Testis (tissue), 3 donors: ENCODE results near the gene ENTREP1. TPM values are rescaled to one million over a fixed set of nuclear protein-coding genes. Genes with fewer than 3 reads are reported as not detected.
A peak's percentile ranks its signal among the peaks of the same experiment; 100 is the strongest.
"Not testable (repeated sequence)": the region's sequence is repeated elsewhere in the genome, so short reads cannot be mapped to it uniquely, and the experiment has no call there.

Experiments used
- DNase-seq: peaks from one replicate; pipeline ENCODE4 v3.0.0-alpha.2; 2019
- H3K27ac ChIP-seq, 2 donors: fragments of 200-600 bp; sonication (generic); one replicate each; pipeline ENCODE4 v1.5.1; 2019
- H3K27me3 ChIP-seq: fragments of 200-600 bp; sonication (generic); one replicate; pipeline ENCODE4 v1.5.1; 2019
- H3K36me3 ChIP-seq: fragments of 200-600 bp; sonication (generic); one replicate; pipeline ENCODE4 v1.5.1; 2017; ENCODE audit warnings: low read depth; ENCODE audit errors: missing control alignments
- H3K4me1 ChIP-seq: fragments of 200-600 bp; sonication (generic); one replicate; pipeline ENCODE4 v1.5.1; 2019
- H3K4me3 ChIP-seq, 2 donors: fragments of 200-600 bp; sonication (generic); one replicate each; pipeline ENCODE4 v1.5.1; 2017 to 2019
- H3K9me3 ChIP-seq: fragments of 200-600 bp; sonication (generic); one replicate; pipeline ENCODE4 v1.5.1; 2017
- CTCF ChIP-seq, 3 experiments: fragments of 450-650 bp in 2 of 3; fragments of 200-600 bp in 1 of 3; sonication (generic) in 1 of 3; IDR thresholded peaks; one replicate each; pipeline ENCODE4 v1.5.1; 2016 to 2019; ENCODE audit warnings: antibody characterized with exemption in 3 of 3, mild to moderate bottlenecking in 2 of 3, moderate library complexity in 1 of 3
- POLR2A ChIP-seq: fragments of 450-650 bp; IDR thresholded peaks from one replicate; pipeline ENCODE4 v1.6.1; 2017; ENCODE audit warnings: antibody characterized with exemption, mild to moderate bottlenecking, moderate library complexity
- WGBS, 2 donors: methylation state at CpG; one replicate each; pipeline ENCODE4 v1.1.5; 2018; 5-methylcytosine and 5-hydroxymethylcytosine counted together
- intact Hi-C: fragments of 100-400 bp; cut with DNase I; formaldehyde crosslinking; loops from one replicate; pipeline ENCODE4 v1.15.1; 2023; ENCODE audit warnings: low total_unique reads
- polyA plus RNA-seq: library from polyadenylated mRNA; stranded (reverse); fragments of 350-450 nt; fragmentation: Illumina TruSeq; extraction: RNeasy Lipid Tissue Mini Kit (QIAGEN cat#74804); gene quantifications from one replicate; pipeline ENCODE4 v1.2.3, GENCODE V29; 2014; ENCODE audit warnings: low read depth, low replicate concordance; ENCODE audit not compliant: insufficient read depth
- total RNA-seq, 2 donors: library from RNA; depleted of rRNA; stranded (reverse); fragments of >200 nt; gene quantifications; one replicate each; pipeline ENCODE4 v1.2.3, GENCODE V29; 2016

Gene ENTREP1
- total and polyA plus RNA-seq, 3 donors from 2014 or later: 5.2 to 7.9 (median 5.9) TPM

GRCh38 chr9:69397384-69398214, 72.6 kb downstream of the ENTREP1 start:
- intact Hi-C loops: no loop called here
- H3K9me3 ChIP-seq: no peaks in the 10 kb centered on the region
- peaks cover 5% of the 10 kb centered on the region for H3K4me1 ChIP-seq
- DNase-seq: no peak
- H3K4me3 ChIP-seq: no peak overlapping the region
- TF ChIP-seq CTCF (IDR thresholded peaks at IDR 0.05): no peak
- TF ChIP-seq POLR2A: no peak
- WGBS, 2 donors: 54 to 72% methylated on average over 12 of the region's 12 CpGs
- no peaks in the 10 kb centered on the region for H3K27me3 ChIP-seq
- no peak overlapping the region for H3K27ac ChIP-seq
- H3K36me3 ChIP-seq: no peaks in the 10 kb centered on the region

- H3K27ac ChIP-seq: no peak overlapping the region
- no peak for TF ChIP-seq POLR2A
- no peak for TF ChIP-seq CTCF (IDR thresholded peaks at IDR 0.05)
- no peaks in the 10 kb centered on the region for H3K36me3 ChIP-seq
- no peaks in the 10 kb centered on the region for H3K9me3 ChIP-seq
- DNase-seq: no peak
- intact Hi-C loops: no loop called here
- H3K4me1 ChIP-seq: peaks cover 5% of the 10 kb centered on the region
- 95 to 98% methylated on average over 1 of the region's 1 CpG for WGBS, 2 donors
- no peak overlapping the region for H3K4me3 ChIP-seq
- H3K27me3 ChIP-seq: no peaks in the 10 kb centered on the region
These were observed 75.5 kb downstream of the ENTREP1 start for GRCh38 chr9:69400470-69400869.

GRCh38 chr9:69409936-69410335, 84.9 kb downstream of the ENTREP1 start:
- intact Hi-C loops, H3K27me3 ChIP-seq, DNase-seq, H3K9me3 ChIP-seq, H3K36me3 ChIP-seq, H3K4me3 ChIP-seq, H3K4me1 ChIP-seq, H3K27ac ChIP-seq: not testable (repeated sequence)
- 88 to 93% methylated on average over 6 of the region's 6 CpGs for WGBS, 2 donors

- Histone ChIP-seq H3K27ac (no peak overlapping the region), H3K4me1 (no peaks in the 10 kb centered on the region), H3K9me3 (no peaks in the 10 kb centered on the region), H3K27me3 (no peaks in the 10 kb centered on the region), H3K36me3 (no peaks in the 10 kb centered on the region), H3K4me3 (no peak overlapping the region)
- no peak for DNase-seq
- intact Hi-C loops: no loop called here
- TF ChIP-seq POLR2A (no peak), CTCF (IDR thresholded peaks at IDR 0.05) (no peak)
- 90 to 96% methylated on average over 3 of the region's 3 CpGs for WGBS, 2 donors
These were observed 86.2 kb downstream of the ENTREP1 start for GRCh38 chr9:69411246-69411645.

- DNase-seq: no peak
- Histone ChIP-seq H3K27ac (no peak overlapping the region), H3K4me3 (peak overlapping the region in 1 of 2 donors; percentile 27), H3K4me1 (no peaks in the 10 kb centered on the region), H3K27me3 (no peaks in the 10 kb centered on the region), H3K36me3 (no peaks in the 10 kb centered on the region), H3K9me3 (no peaks in the 10 kb centered on the region)
- 65% methylated on average over 21 to 52 of the region's 52 CpGs for WGBS, 2 donors
- intact Hi-C loops: no loop called here
- TF ChIP-seq CTCF (IDR thresholded peaks at IDR 0.05) (no peak), POLR2A (no peak)
These were observed 87.1 kb downstream of the ENTREP1 start for GRCh38 chr9:69411931-69412740.
